GM06990 (cell line): Measurements from ENCODE around the gene LONP2.

Source experiments
- DNase-seq: peaks from one replicate; pipeline ENCODE4 v3.0.0-alpha.2; 2011; ENCODE audit not compliant: insufficient read length; ENCODE audit errors: extremely low read depth
- H3K27me3 ChIP-seq: replicated peaks from 2 replicates; pipeline ENCODE4 v1.6.0; 2011; ENCODE audit warnings: low read length; ENCODE audit not compliant: control insufficient read depth, insufficient read depth
- H3K36me3 ChIP-seq: 2 replicates; pipeline ENCODE4 v1.5.1; 2011; ENCODE audit warnings: low read length; ENCODE audit not compliant: control insufficient read depth, insufficient read depth
- H3K4me3 ChIP-seq: replicated peaks from 2 replicates; pipeline ENCODE4 v1.5.1; 2011; ENCODE audit warnings: low read depth, mild to moderate bottlenecking, control low read depth, low read length
- CTCF ChIP-seq: IDR thresholded peaks from 2 replicates; pipeline ENCODE4 v1.5.1; 2011; ENCODE audit warnings: low read length, control low read depth, mild to moderate bottlenecking, inconsistent platforms; ENCODE audit not compliant: insufficient read depth, poor library complexity, severe bottlenecking

Gene LONP2

GRCh38 chr16:48330841-48331192 is 86.7 kb downstream of the LONP2 start:
- no peak for TF ChIP-seq CTCF
- Histone ChIP-seq H3K4me3 (no peak overlapping the region), H3K27me3 (no peaks in the 10 kb centered on the region), H3K36me3 (peaks cover 4% of the 10 kb centered on the region)
- DNase-seq = no peak

GRCh38 chr16:48332978-48333377 is 88.9 kb downstream of the LONP2 start:
- no peak overlapping the region for H3K4me3 ChIP-seq

GRCh38 chr16:48334325-48334724 is 90.2 kb downstream of the LONP2 start:
- Histone ChIP-seq H3K4me3 (no peak overlapping the region), H3K36me3 (peaks cover 4% of the 10 kb centered on the region), H3K27me3 (no peaks in the 10 kb centered on the region)
- no peak for DNase-seq
- TF ChIP-seq CTCF = peak; percentile 14

More at GRCh38 chr16:48332978-48333377, 88.9 kb downstream of the LONP2 start:
- no peak for DNase-seq
- Histone ChIP-seq H3K27me3 (no peaks in the 10 kb centered on the region), H3K36me3 (peaks cover 4% of the 10 kb centered on the region)
- TF ChIP-seq CTCF = no peak

GRCh38 chr16:48335961-48336360 is 91.9 kb downstream of the LONP2 start:
- H3K27me3 ChIP-seq = no peaks in the 10 kb centered on the region
- no peak for TF ChIP-seq CTCF
- H3K36me3 ChIP-seq = peaks cover 6% of the 10 kb centered on the region
- no peak overlapping the region for H3K4me3 ChIP-seq
- DNase-seq = no peak

- TF ChIP-seq CTCF = no peak
- no peak overlapping the region for H3K4me3 ChIP-seq
- peaks cover 12% of the 10 kb centered on the region for H3K36me3 ChIP-seq
- no peaks in the 10 kb centered on the region for H3K27me3 ChIP-seq
- no peak for DNase-seq
Measured at GRCh38 chr16:48340054-48340453, 96.0 kb downstream of the LONP2 start.

- no peak for DNase-seq
- no peak for TF ChIP-seq CTCF
- Histone ChIP-seq H3K4me3 (no peak overlapping the region), H3K27me3 (no peaks in the 10 kb centered on the region), H3K36me3 (peaks cover 14% of the 10 kb centered on the region)
Measured at GRCh38 chr16:48342591-48342990, 98.5 kb downstream of the LONP2 start.
